ENCODE measurements around the gene FAM114A1. TPM values are rescaled to one million over a fixed set of nuclear protein-coding genes. Genes with fewer than 3 reads are reported as not detected.

Gene FAM114A1
- total and polyA plus RNA-seq, 2 of the 8 experiments (the other 6 are each of a cell fraction or from before 2014, with no cell fraction given): 9.5 to 12.0 TPM

DNA sequence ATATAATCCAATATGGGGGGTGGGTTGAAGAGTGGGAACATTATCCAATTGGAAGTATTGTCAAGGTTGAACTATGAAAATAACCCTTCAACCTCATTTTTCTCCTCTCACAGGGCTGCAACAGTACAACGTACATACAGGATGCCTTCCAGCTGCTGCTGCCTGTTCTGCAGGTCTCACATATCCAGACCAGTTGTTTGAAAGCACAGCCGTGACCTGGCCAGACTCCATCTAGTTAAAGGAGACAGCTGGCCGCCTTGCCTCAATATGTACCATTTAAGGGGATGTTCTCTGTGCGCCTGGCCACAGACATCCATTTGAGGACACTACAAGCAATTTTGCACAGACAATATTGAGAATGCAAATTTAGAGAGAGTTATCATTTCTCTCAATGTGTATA is 75.7 kb downstream of the FAM114A1 start (continued):
- TF ChIP-seq, protein P1, sequence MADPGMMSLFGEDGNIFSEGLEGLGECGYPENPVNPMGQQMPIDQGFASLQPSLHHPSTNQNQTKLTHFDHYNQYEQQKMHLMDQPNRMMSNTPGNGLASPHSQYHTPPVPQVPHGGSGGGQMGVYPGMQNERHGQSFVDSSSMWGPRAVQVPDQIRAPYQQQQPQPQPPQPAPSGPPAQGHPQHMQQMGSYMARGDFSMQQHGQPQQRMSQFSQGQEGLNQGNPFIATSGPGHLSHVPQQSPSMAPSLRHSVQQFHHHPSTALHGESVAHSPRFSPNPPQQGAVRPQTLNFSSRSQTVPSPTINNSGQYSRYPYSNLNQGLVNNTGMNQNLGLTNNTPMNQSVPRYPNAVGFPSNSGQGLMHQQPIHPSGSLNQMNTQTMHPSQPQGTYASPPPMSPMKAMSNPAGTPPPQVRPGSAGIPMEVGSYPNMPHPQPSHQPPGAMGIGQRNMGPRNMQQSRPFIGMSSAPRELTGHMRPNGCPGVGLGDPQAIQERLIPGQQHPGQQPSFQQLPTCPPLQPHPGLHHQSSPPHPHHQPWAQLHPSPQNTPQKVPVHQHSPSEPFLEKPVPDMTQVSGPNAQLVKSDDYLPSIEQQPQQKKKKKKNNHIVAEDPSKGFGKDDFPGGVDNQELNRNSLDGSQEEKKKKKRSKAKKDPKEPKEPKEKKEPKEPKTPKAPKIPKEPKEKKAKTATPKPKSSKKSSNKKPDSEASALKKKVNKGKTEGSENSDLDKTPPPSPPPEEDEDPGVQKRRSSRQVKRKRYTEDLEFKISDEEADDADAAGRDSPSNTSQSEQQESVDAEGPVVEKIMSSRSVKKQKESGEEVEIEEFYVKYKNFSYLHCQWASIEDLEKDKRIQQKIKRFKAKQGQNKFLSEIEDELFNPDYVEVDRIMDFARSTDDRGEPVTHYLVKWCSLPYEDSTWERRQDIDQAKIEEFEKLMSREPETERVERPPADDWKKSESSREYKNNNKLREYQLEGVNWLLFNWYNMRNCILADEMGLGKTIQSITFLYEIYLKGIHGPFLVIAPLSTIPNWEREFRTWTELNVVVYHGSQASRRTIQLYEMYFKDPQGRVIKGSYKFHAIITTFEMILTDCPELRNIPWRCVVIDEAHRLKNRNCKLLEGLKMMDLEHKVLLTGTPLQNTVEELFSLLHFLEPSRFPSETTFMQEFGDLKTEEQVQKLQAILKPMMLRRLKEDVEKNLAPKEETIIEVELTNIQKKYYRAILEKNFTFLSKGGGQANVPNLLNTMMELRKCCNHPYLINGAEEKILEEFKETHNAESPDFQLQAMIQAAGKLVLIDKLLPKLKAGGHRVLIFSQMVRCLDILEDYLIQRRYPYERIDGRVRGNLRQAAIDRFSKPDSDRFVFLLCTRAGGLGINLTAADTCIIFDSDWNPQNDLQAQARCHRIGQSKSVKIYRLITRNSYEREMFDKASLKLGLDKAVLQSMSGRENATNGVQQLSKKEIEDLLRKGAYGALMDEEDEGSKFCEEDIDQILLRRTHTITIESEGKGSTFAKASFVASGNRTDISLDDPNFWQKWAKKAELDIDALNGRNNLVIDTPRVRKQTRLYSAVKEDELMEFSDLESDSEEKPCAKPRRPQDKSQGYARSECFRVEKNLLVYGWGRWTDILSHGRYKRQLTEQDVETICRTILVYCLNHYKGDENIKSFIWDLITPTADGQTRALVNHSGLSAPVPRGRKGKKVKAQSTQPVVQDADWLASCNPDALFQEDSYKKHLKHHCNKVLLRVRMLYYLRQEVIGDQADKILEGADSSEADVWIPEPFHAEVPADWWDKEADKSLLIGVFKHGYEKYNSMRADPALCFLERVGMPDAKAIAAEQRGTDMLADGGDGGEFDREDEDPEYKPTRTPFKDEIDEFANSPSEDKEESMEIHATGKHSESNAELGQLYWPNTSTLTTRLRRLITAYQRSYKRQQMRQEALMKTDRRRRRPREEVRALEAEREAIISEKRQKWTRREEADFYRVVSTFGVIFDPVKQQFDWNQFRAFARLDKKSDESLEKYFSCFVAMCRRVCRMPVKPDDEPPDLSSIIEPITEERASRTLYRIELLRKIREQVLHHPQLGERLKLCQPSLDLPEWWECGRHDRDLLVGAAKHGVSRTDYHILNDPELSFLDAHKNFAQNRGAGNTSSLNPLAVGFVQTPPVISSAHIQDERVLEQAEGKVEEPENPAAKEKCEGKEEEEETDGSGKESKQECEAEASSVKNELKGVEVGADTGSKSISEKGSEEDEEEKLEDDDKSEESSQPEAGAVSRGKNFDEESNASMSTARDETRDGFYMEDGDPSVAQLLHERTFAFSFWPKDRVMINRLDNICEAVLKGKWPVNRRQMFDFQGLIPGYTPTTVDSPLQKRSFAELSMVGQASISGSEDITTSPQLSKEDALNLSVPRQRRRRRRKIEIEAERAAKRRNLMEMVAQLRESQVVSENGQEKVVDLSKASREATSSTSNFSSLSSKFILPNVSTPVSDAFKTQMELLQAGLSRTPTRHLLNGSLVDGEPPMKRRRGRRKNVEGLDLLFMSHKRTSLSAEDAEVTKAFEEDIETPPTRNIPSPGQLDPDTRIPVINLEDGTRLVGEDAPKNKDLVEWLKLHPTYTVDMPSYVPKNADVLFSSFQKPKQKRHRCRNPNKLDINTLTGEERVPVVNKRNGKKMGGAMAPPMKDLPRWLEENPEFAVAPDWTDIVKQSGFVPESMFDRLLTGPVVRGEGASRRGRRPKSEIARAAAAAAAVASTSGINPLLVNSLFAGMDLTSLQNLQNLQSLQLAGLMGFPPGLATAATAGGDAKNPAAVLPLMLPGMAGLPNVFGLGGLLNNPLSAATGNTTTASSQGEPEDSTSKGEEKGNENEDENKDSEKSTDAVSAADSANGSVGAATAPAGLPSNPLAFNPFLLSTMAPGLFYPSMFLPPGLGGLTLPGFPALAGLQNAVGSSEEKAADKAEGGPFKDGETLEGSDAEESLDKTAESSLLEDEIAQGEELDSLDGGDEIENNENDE (IDR thresholded peaks at IDR 0.05; ENCODE audit: insufficient replicate concordance, low read length): no peak
- TF ChIP-seq RFX5 (IDR thresholded peaks at IDR 0.05; ENCODE audit: borderline replicate concordance, low read depth, low read length) (no peak), HDAC6 (IDR thresholded peaks at IDR 0.05; ENCODE audit: low read depth, low read length) (no peak), BACH1 (IDR thresholded peaks at IDR 0.05; ENCODE audit: low read length) (no peak)
- TF ChIP-seq, protein P2, sequence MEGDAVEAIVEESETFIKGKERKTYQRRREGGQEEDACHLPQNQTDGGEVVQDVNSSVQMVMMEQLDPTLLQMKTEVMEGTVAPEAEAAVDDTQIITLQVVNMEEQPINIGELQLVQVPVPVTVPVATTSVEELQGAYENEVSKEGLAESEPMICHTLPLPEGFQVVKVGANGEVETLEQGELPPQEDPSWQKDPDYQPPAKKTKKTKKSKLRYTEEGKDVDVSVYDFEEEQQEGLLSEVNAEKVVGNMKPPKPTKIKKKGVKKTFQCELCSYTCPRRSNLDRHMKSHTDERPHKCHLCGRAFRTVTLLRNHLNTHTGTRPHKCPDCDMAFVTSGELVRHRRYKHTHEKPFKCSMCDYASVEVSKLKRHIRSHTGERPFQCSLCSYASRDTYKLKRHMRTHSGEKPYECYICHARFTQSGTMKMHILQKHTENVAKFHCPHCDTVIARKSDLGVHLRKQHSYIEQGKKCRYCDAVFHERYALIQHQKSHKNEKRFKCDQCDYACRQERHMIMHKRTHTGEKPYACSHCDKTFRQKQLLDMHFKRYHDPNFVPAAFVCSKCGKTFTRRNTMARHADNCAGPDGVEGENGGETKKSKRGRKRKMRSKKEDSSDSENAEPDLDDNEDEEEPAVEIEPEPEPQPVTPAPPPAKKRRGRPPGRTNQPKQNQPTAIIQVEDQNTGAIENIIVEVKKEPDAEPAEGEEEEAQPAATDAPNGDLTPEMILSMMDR (IDR thresholded peaks at IDR 0.05; ENCODE audit: control extremely low read depth in 1 of 3, insufficient read depth in 1 of 3, low read depth in 1 of 3, low read length in 3 of 3): no peak

Data from H1 (cell line).